ENCODE data around the gene AKR1E2.

AKR1E2 gene

DNA sequence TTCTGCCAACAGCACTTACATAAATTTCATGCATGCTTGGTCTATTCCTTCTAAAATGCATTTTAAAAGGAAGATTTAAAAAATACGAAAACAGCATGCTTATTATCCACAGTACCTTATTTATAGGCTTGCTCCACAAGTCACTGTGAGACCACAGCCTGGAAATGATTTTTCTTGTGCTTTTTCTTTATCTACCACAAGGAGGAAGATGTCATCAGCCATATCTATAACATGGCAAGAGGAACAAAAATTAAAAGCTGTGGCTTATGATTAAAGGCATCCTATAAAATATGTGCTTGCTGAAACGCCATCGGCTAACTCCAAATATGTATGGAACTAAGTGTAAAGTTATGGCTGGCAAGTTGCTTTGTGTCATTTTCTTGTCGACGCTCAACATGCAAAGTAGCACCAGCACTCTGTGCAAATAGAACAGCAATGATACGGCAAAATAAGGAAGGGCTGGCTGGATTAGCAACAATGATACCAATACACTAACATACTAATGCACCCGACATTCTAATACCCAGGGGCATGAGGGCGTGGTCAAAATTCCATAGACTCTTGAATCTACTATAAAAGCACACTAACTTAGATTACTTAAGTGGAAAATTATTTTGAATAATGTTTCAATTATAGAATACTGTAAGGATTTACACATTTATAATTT lies 41.2 kb upstream of the AKR1E2 start:
- ChIA-PET POLR2A (no interaction called here), CTCF (no interaction called here)
- H3K9me3 ChIP-seq (ENCODE audit: control extremely low read depth in 1 of 5, control insufficient read depth in 4 of 5, insufficient read depth in 2 of 5, low read depth in 1 of 5, low read length in 4 of 5): no peaks in the 10 kb centered on the region
- 30% methylated on average over 6 of the region's 8 CpGs for WGBS (ENCODE audit: insufficient coverage)
- peak; percentile 39 to 83 (median 72) for DNase-seq
- H3K27ac ChIP-seq (ENCODE audit: insufficient read depth in 1 of 2, low read depth in 1 of 2, low read length in 2 of 2, poor library complexity in 1 of 2, severe bottlenecking in 2 of 2): no peak overlapping the region
- H3K27me3 ChIP-seq (replicated peaks in 2 of 5; ENCODE audit: control insufficient read depth in 4 of 5, insufficient read depth in 5 of 5, low read length in 4 of 5): no peaks in the 10 kb centered on the region
- H3K4me3 ChIP-seq (ENCODE audit: control insufficient read depth in 1 of 7, extremely low read depth in 1 of 7, insufficient read depth in 4 of 7, low read depth in 2 of 7, low read length in 6 of 7): no peak overlapping the region
- H3K4me1 ChIP-seq (ENCODE audit: control extremely low read depth in 1 of 4, control insufficient read depth in 4 of 4, insufficient read depth in 4 of 4, low read length in 3 of 4): peaks cover 0 to 5% (median 1%) of the 10 kb centered on the region in 4 experiments
- H3K36me3 ChIP-seq (ENCODE audit: control insufficient read depth in 4 of 4, insufficient read depth in 4 of 4, low read length in 3 of 4): no peaks in the 10 kb centered on the region

DNA sequence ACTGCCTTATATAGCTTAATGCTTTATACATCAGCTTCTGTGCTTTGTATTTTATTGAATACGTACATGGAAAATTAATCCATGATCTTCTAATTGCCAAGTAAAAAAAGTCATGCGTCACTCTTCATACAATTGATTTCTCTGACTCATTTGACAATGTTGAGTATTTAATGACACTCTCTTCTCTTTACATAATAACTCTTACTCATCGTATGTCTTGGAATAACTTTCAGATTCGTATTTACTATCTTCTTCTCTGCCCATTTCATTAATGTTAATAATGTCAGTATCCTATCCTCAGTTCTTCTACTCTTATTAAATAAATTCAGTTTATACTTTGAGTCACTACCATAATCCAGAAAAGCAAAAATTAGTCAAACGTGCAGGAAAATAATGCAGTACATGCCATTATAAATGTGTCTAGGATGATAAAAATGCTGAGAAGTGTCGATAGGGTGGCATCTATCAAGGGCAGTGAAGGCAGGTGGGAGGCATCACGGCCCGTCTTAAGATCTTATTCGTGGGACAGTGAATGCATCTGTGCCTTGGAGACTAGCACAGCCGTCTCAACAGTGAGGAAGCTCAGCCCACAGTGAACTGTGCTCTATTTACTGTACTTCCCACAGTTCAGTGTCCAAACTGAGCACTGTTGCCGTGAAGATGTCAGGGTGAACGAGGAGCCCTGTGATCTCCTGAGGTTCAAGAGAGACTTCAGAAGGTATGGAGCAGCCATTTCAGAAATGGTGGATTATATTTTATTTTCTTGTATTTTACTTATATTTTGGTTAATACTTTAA lies 39.8 kb upstream of the AKR1E2 start:
- WGBS (ENCODE audit: insufficient coverage): 80% methylated on average over 5 of the region's 12 CpGs

DNA sequence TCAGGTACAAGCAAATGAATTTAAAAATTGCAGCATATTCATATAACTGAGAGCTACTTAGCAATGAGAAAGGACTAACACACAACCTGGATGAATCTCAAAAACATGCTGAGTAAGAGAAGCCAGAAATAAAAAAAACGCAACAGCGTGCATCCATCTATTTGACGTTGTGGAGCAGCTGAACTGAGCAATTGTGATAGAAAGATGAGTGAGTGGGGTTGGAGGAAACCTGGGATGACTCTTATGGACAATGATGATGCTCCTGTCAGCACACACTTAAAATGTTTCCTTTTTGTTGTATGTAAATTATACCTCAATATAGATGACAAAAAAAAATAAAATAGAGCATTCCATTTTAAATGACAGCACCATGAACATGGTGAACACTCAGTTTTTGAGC lies 36.0 kb upstream of the AKR1E2 start:
- H3K9me3 ChIP-seq (ENCODE audit: control extremely low read depth in 1 of 5, control insufficient read depth in 4 of 5, insufficient read depth in 2 of 5, low read depth in 1 of 5, low read length in 4 of 5): no peaks in the 10 kb centered on the region
- DNase-seq: no peak
- ChIA-PET POLR2A (no interaction called here), CTCF (interaction anchor here (0.5 to 0.6 kb wide), 2 partner anchors 1610 to 1953 kb away, joined by 3 to 5 read pairs; no protein-coding TSS in a partner anchor)
- H3K4me1 ChIP-seq (ENCODE audit: control extremely low read depth in 1 of 4, control insufficient read depth in 4 of 4, insufficient read depth in 4 of 4, low read length in 3 of 4): peaks cover 0 to 15% (median 7%) of the 10 kb centered on the region in 4 experiments
- no CpG with 5 or more reads among the region's 3 CpGs for WGBS (ENCODE audit: insufficient coverage)
- H3K36me3 ChIP-seq (ENCODE audit: control insufficient read depth in 4 of 4, insufficient read depth in 4 of 4, low read length in 3 of 4): no peaks in the 10 kb centered on the region
- H3K27me3 ChIP-seq (replicated peaks in 2 of 5; ENCODE audit: control insufficient read depth in 4 of 5, insufficient read depth in 5 of 5, low read length in 4 of 5): no peaks in the 10 kb centered on the region
- H3K4me3 ChIP-seq (ENCODE audit: control insufficient read depth in 1 of 7, extremely low read depth in 1 of 7, insufficient read depth in 4 of 7, low read depth in 2 of 7, low read length in 6 of 7): no peak overlapping the region
- H3K27ac ChIP-seq (ENCODE audit: insufficient read depth in 1 of 2, low read depth in 1 of 2, low read length in 2 of 2, poor library complexity in 1 of 2, severe bottlenecking in 2 of 2): no peak overlapping the region

More for the DNA sequence above, 39.8 kb upstream of the AKR1E2 start:
- Histone ChIP-seq H3K27me3 (replicated peaks in 2 of 5; ENCODE audit: control insufficient read depth in 4 of 5, insufficient read depth in 5 of 5, low read length in 4 of 5) (no peaks in the 10 kb centered on the region), H3K9me3 (ENCODE audit: control extremely low read depth in 1 of 5, control insufficient read depth in 4 of 5, insufficient read depth in 2 of 5, low read depth in 1 of 5, low read length in 4 of 5) (no peaks in the 10 kb centered on the region), H3K27ac (ENCODE audit: insufficient read depth in 1 of 2, low read depth in 1 of 2, low read length in 2 of 2, poor library complexity in 1 of 2, severe bottlenecking in 2 of 2) (no peak overlapping the region), H3K4me3 (ENCODE audit: control insufficient read depth in 1 of 7, extremely low read depth in 1 of 7, insufficient read depth in 4 of 7, low read depth in 2 of 7, low read length in 6 of 7) (no peak overlapping the region), H3K4me1 (ENCODE audit: control extremely low read depth in 1 of 4, control insufficient read depth in 4 of 4, insufficient read depth in 4 of 4, low read length in 3 of 4) (peaks cover 0 to 15% (median 10%) of the 10 kb centered on the region in 4 experiments), H3K36me3 (ENCODE audit: control insufficient read depth in 4 of 4, insufficient read depth in 4 of 4, low read length in 3 of 4) (no peaks in the 10 kb centered on the region)
- no peak for DNase-seq
- POLR2A ChIA-PET: no interaction called here
- CTCF ChIA-PET: no interaction called here

DNA sequence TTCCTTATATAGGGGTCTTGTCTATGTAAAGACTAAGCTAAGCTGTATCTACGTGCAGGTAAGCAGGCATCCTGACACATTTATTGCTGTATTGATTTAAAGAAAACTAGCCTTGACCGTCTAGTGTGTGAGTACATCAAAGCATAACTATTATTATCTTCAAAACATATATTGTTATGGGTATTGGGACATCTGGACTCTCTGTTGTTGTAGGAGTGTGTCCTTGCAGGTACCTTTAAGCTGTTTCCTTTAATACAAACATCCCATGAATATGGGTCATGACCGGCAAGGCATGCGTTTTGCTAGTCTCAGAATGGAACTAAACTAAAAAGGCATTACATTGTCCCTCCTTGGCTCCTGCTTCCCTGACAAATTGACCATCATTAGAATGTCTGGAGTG lies 35.1 kb upstream of the AKR1E2 start:
- Histone ChIP-seq H3K27me3 (replicated peaks in 2 of 5; ENCODE audit: control insufficient read depth in 4 of 5, insufficient read depth in 5 of 5, low read length in 4 of 5) (no peaks in the 10 kb centered on the region), H3K4me3 (ENCODE audit: control insufficient read depth in 1 of 7, extremely low read depth in 1 of 7, insufficient read depth in 4 of 7, low read depth in 2 of 7, low read length in 6 of 7) (no peak overlapping the region), H3K4me1 (ENCODE audit: control extremely low read depth in 1 of 4, control insufficient read depth in 4 of 4, insufficient read depth in 4 of 4, low read length in 3 of 4) (peaks cover 0 to 15% (median 7%) of the 10 kb centered on the region in 4 experiments), H3K27ac (ENCODE audit: insufficient read depth in 1 of 2, low read depth in 1 of 2, low read length in 2 of 2, poor library complexity in 1 of 2, severe bottlenecking in 2 of 2) (no peak overlapping the region), H3K36me3 (ENCODE audit: control insufficient read depth in 4 of 4, insufficient read depth in 4 of 4, low read length in 3 of 4) (no peaks in the 10 kb centered on the region), H3K9me3 (ENCODE audit: control extremely low read depth in 1 of 5, control insufficient read depth in 4 of 5, insufficient read depth in 2 of 5, low read depth in 1 of 5, low read length in 4 of 5) (no peaks in the 10 kb centered on the region)
- ChIA-PET POLR2A (no interaction called here), CTCF (interaction anchor here (0.6 kb wide), 1 partner anchor 1954 kb away, joined by 3 read pairs; no protein-coding TSS in a partner anchor)
- no CpG with 5 or more reads among the region's 4 CpGs for WGBS (ENCODE audit: insufficient coverage)
- DNase-seq: no peak

DNA sequence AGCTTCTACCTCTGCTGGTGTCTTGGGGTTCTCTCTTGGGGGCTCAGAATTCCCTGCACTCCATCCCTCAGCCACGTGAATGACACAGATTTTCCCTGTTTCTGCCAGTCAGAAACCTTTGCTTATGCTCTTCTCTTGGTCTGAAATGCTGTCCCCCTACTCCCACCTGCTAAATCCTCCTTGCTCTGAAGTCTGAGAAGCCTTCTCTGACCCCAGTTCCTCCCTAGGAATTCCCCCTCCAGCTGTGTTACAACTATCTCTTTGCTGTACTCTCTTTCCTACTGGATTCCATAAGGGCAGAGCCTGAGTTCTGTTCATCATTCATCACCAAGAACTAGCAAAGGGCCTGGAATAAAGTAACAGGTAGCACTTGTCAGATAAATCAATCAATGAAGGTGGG lies 33.6 kb upstream of the AKR1E2 start:
- DNase-seq: no peak
- WGBS (ENCODE audit: insufficient coverage): no CpG with 5 or more reads among the region's 1 CpG
- Histone ChIP-seq H3K27me3 (replicated peaks in 2 of 5; ENCODE audit: control insufficient read depth in 4 of 5, insufficient read depth in 5 of 5, low read length in 4 of 5) (no peaks in the 10 kb centered on the region), H3K36me3 (ENCODE audit: control insufficient read depth in 4 of 4, insufficient read depth in 4 of 4, low read length in 3 of 4) (no peaks in the 10 kb centered on the region), H3K4me1 (ENCODE audit: control extremely low read depth in 1 of 4, control insufficient read depth in 4 of 4, insufficient read depth in 4 of 4, low read length in 3 of 4) (peaks cover 0 to 15% (median 7%) of the 10 kb centered on the region in 4 experiments), H3K9me3 (ENCODE audit: control extremely low read depth in 1 of 5, control insufficient read depth in 4 of 5, insufficient read depth in 2 of 5, low read depth in 1 of 5, low read length in 4 of 5) (no peaks in the 10 kb centered on the region), H3K27ac (ENCODE audit: insufficient read depth in 1 of 2, low read depth in 1 of 2, low read length in 2 of 2, poor library complexity in 1 of 2, severe bottlenecking in 2 of 2) (no peak overlapping the region), H3K4me3 (ENCODE audit: control insufficient read depth in 1 of 7, extremely low read depth in 1 of 7, insufficient read depth in 4 of 7, low read depth in 2 of 7, low read length in 6 of 7) (no peak overlapping the region)
- ChIA-PET POLR2A (no interaction called here), CTCF (no interaction called here)

DNA sequence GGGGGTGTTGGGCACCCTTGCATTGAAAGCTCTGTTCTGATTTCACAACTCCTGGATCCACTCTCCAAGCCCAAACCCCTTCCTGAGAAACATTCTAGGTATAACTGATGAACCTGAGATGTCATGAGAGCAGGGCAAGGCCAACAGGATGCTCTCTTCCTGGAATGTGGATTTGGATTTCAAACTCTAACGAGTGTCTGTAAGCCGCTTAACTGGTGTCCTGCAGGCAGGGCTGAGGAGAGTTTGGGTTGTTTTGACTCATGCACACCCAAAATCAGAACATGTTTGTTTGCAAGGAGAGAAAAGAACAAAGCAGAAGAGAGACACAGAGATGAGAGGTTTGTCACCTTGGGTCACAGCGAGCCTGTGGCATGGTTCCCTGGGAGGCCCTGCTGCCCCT lies 24.6 kb upstream of the AKR1E2 start:
- Histone ChIP-seq H3K27ac (ENCODE audit: insufficient read depth in 1 of 2, low read depth in 1 of 2, low read length in 2 of 2, poor library complexity in 1 of 2, severe bottlenecking in 2 of 2) (no peak overlapping the region), H3K9me3 (ENCODE audit: control extremely low read depth in 1 of 5, control insufficient read depth in 4 of 5, insufficient read depth in 2 of 5, low read depth in 1 of 5, low read length in 4 of 5) (no peaks in the 10 kb centered on the region), H3K27me3 (replicated peaks in 2 of 5; ENCODE audit: control insufficient read depth in 4 of 5, insufficient read depth in 5 of 5, low read length in 4 of 5) (no peaks in the 10 kb centered on the region), H3K36me3 (ENCODE audit: control insufficient read depth in 4 of 4, insufficient read depth in 4 of 4, low read length in 3 of 4) (no peaks in the 10 kb centered on the region), H3K4me1 (ENCODE audit: control extremely low read depth in 1 of 4, control insufficient read depth in 4 of 4, insufficient read depth in 4 of 4, low read length in 3 of 4) (peaks cover 0 to 10% (median 0%) of the 10 kb centered on the region in 4 experiments), H3K4me3 (ENCODE audit: control insufficient read depth in 1 of 7, extremely low read depth in 1 of 7, insufficient read depth in 4 of 7, low read depth in 2 of 7, low read length in 6 of 7) (no peak overlapping the region)
- POLR2A ChIA-PET: no interaction called here
- CTCF ChIA-PET: no interaction called here
- 100% methylated on average over 1 of the region's 3 CpGs for WGBS (ENCODE audit: insufficient coverage)
- DNase-seq: no peak
